Trophoblast cell (in vitro differentiated cells and primary cell): Measurements from ENCODE around the gene ADGRL4.

Source experiments
- DNase-seq, 2 donors: peaks; one replicate each; pipeline ENCODE4 v3.0.0-alpha.2; 2016
- H2AFZ ChIP-seq: 2 replicates; pipeline ENCODE4 v1.6.1; 2013; ENCODE audit warnings: low read length, moderate library complexity, mild to moderate bottlenecking; ENCODE audit not compliant: insufficient read depth, poor library complexity
- H2AK5ac ChIP-seq: 2 replicates; pipeline ENCODE4 v1.6.1; 2013; ENCODE audit warnings: mild to moderate bottlenecking, low read length
- H2BK120ac ChIP-seq: 2 replicates; pipeline ENCODE4 v1.6.1; 2013; ENCODE audit warnings: low read length, mild to moderate bottlenecking, moderate library complexity; ENCODE audit not compliant: insufficient read depth, poor library complexity
- H2BK12ac ChIP-seq: 2 replicates; pipeline ENCODE4 v1.6.1; 2013; ENCODE audit warnings: mild to moderate bottlenecking, low read length, moderate library complexity
- H2BK5ac ChIP-seq: 2 replicates; pipeline ENCODE4 v1.6.1; 2013; ENCODE audit warnings: low read length, low read depth, moderate library complexity, mild to moderate bottlenecking; ENCODE audit not compliant: poor library complexity
- H3K14ac ChIP-seq: 2 replicates; pipeline ENCODE4 v1.6.1; 2013; ENCODE audit warnings: mild to moderate bottlenecking, low read length
- H3K18ac ChIP-seq: 2 replicates; pipeline ENCODE4 v1.6.1; 2013; ENCODE audit warnings: mild to moderate bottlenecking, low read length
- H3K23ac ChIP-seq: 2 replicates; pipeline ENCODE4 v1.6.1; 2013; ENCODE audit warnings: low read length
- H3K27ac ChIP-seq: 2 replicates; pipeline ENCODE4 v1.5.1; 2013; ENCODE audit warnings: low read depth, mild to moderate bottlenecking, inconsistent platforms, low read length, moderate library complexity
- H3K27me3 ChIP-seq: 2 replicates; pipeline ENCODE4 v1.6.1; 2013; ENCODE audit warnings: inconsistent platforms, mild to moderate bottlenecking, low read length, moderate library complexity; ENCODE audit not compliant: insufficient read depth
- H3K36me3 ChIP-seq, 2 experiments: 1 replicate in 1 of 2; 2 replicates in 1 of 2; pipeline ENCODE4 v1.6.1; 2013; ENCODE audit warnings: low read length in 2 of 2, mild to moderate bottlenecking in 2 of 2, moderate library complexity in 1 of 2; ENCODE audit not compliant: insufficient read depth in 2 of 2, control insufficient read depth in 1 of 2
- H3K4ac ChIP-seq: 2 replicates; pipeline ENCODE4 v1.6.1; 2013; ENCODE audit warnings: low read depth, mild to moderate bottlenecking, low read length, moderate library complexity
- H3K4me1 ChIP-seq, 2 experiments: 1 replicate in 1 of 2; 2 replicates in 1 of 2; pipeline ENCODE4 v1.6.1; 2013; ENCODE audit warnings: low read length in 2 of 2, mild to moderate bottlenecking in 2 of 2, moderate library complexity in 1 of 2; ENCODE audit not compliant: insufficient read depth in 2 of 2, control insufficient read depth in 1 of 2
- H3K4me2 ChIP-seq: 2 replicates; pipeline ENCODE4 v1.6.1; 2013; ENCODE audit warnings: inconsistent platforms, mild to moderate bottlenecking, low read length, moderate library complexity
- H3K4me3 ChIP-seq: 2 replicates; pipeline ENCODE4 v1.5.1; 2013; ENCODE audit warnings: mild to moderate bottlenecking, low read depth, low read length, inconsistent platforms
- H3K79me1 ChIP-seq: one replicate; pipeline ENCODE4 v1.6.1; 2013; ENCODE audit warnings: low read length
- H3K79me2 ChIP-seq: 2 replicates; pipeline ENCODE4 v1.6.1; 2013; ENCODE audit warnings: low read length, mild to moderate bottlenecking; ENCODE audit not compliant: control insufficient read depth, insufficient read depth, poor library complexity
- H3K9ac ChIP-seq: 2 replicates; pipeline ENCODE4 v1.6.1; 2013; ENCODE audit warnings: mild to moderate bottlenecking, low read length
- H3K9me3 ChIP-seq: 2 replicates; pipeline ENCODE4 v1.6.1; 2013; ENCODE audit warnings: low read depth, mild to moderate bottlenecking, control low read depth, inconsistent platforms, low read length; ENCODE audit not compliant: insufficient read depth
- H4K12ac ChIP-seq: 2 replicates; pipeline ENCODE4 v1.6.1; 2013; ENCODE audit warnings: low read depth, mild to moderate bottlenecking, low read length, moderate library complexity
- H4K8ac ChIP-seq: 2 replicates; pipeline ENCODE4 v1.6.1; 2013; ENCODE audit warnings: low read depth, mild to moderate bottlenecking, low read length, moderate library complexity
- H4K91ac ChIP-seq: one replicate; pipeline ENCODE4 v1.6.1; 2013; ENCODE audit warnings: low read depth, mild to moderate bottlenecking, low read length, moderate library complexity
- WGBS: extraction: QIAGEN DNeasy Blood & Tissue Kit; methylation state at CpG from one replicate; pipeline ENCODE4 v1.1.7; 2013; ENCODE audit warnings: missing lambda C conversion rate; ENCODE audit not compliant: insufficient read length, insufficient coverage; ENCODE audit errors: extremely low coverage; 5-methylcytosine and 5-hydroxymethylcytosine counted together

ADGRL4 gene

DNA sequence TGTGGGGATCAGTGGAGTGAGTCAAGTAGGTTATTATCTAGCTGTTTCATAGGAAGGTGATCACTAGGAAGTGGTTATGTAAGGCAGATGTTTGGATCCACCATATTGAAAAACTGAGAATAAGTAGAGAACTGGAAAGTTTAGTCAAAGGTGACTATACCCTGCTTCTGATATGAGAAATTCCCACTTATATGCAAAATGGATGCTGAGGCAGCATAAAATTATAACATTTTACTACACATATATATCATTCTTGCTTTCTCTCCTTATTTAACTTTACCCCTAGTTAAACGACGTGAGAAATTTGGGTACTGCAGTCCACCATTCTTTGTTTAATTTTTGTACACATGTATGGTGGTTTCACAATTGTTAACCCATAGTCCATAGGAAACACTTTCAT, 142.4 kb downstream of the ADGRL4 start:
- Histone ChIP-seq H3K14ac (no peak overlapping the region), H2BK120ac (no peak overlapping the region), H3K79me1 (no peaks in the 10 kb centered on the region), H3K4me3 (no peak overlapping the region), H3K4ac (no peak overlapping the region), H3K23ac (no peak overlapping the region), H3K4me1 (no peaks in the 10 kb centered on the region), H3K9ac (no peak overlapping the region), H2AFZ (no peak overlapping the region), H2AK5ac (no peak overlapping the region), H3K9me3 (no peaks in the 10 kb centered on the region), H4K91ac (no peak overlapping the region), H2BK12ac (no peak overlapping the region), H2BK5ac (no peak overlapping the region), H3K27ac (no peak overlapping the region), H3K18ac (no peak overlapping the region), H4K8ac (no peak overlapping the region), H3K4me2 (no peak overlapping the region), H4K12ac (no peak overlapping the region), H3K36me3 (no peaks in the 10 kb centered on the region), H3K79me2 (no peaks in the 10 kb centered on the region), H3K27me3 (no peaks in the 10 kb centered on the region)
- no CpG with 5 or more reads among the region's 2 CpGs for WGBS
- no peak for DNase-seq

GRCh38 chr1:78856096-78856495, 150.4 kb downstream of the ADGRL4 start:
- no peak overlapping the region for H2AK5ac ChIP-seq
- H4K12ac ChIP-seq: no peak overlapping the region
- H4K8ac ChIP-seq: no peak overlapping the region
- no peak overlapping the region for H2BK120ac ChIP-seq
- no peaks in the 10 kb centered on the region for H3K4me1 ChIP-seq
- no peak overlapping the region for H4K91ac ChIP-seq
- H3K18ac ChIP-seq: no peak overlapping the region
- H3K27ac ChIP-seq: no peak overlapping the region
- H3K79me1 ChIP-seq: no peaks in the 10 kb centered on the region
- no peak overlapping the region for H3K4ac ChIP-seq
- H3K27me3 ChIP-seq: no peaks in the 10 kb centered on the region
- H2AFZ ChIP-seq: no peak overlapping the region
- no peak for DNase-seq
- no peak overlapping the region for H3K14ac ChIP-seq
- no peak overlapping the region for H3K23ac ChIP-seq
- no peaks in the 10 kb centered on the region for H3K36me3 ChIP-seq
- no peaks in the 10 kb centered on the region for H3K79me2 ChIP-seq
- H3K4me2 ChIP-seq: no peak overlapping the region
- H2BK5ac ChIP-seq: no peak overlapping the region
- H3K9me3 ChIP-seq: no peaks in the 10 kb centered on the region
- H2BK12ac ChIP-seq: no peak overlapping the region
- no peak overlapping the region for H3K4me3 ChIP-seq
- H3K9ac ChIP-seq: no peak overlapping the region
- WGBS: no CpG with 5 or more reads among the region's 2 CpGs

GRCh38 chr1:78855258-78855657, 151.3 kb downstream of the ADGRL4 start:
- Histone ChIP-seq H3K4me2 (no peak overlapping the region), H3K79me1 (no peaks in the 10 kb centered on the region), H2AFZ (no peak overlapping the region), H3K4me1 (no peaks in the 10 kb centered on the region), H4K12ac (no peak overlapping the region), H3K18ac (no peak overlapping the region), H2BK5ac (no peak overlapping the region), H3K4ac (no peak overlapping the region), H3K27me3 (no peaks in the 10 kb centered on the region), H3K9me3 (no peaks in the 10 kb centered on the region), H4K8ac (no peak overlapping the region), H3K27ac (no peak overlapping the region), H4K91ac (no peak overlapping the region), H2BK12ac (no peak overlapping the region), H3K14ac (no peak overlapping the region), H2BK120ac (no peak overlapping the region), H3K79me2 (no peaks in the 10 kb centered on the region), H3K9ac (no peak overlapping the region), H3K23ac (no peak overlapping the region), H3K36me3 (no peaks in the 10 kb centered on the region), H2AK5ac (no peak overlapping the region), H3K4me3 (no peak overlapping the region)
- no peak for DNase-seq

DNA sequence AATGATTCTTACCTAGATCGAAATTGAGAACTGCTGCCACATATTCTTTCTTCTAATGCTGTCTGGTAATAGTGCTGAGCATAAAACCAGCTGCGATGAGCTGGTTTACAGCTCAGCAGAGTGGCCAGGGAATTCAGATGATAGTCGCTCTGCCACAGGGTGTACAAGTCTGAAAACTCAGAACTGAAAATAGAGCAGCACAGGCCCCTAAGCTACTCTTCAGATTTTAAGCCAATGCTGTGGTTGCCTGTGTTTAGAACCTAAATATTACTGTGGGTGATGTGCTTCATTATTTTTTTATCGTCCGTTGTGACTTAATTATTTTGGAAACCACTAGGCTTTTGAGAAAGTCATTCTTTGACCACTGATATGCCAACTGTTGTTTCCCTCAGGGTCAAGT, 152.0 kb downstream of the ADGRL4 start:
- Histone ChIP-seq H3K36me3 (no peaks in the 10 kb centered on the region), H2AK5ac (no peak overlapping the region), H3K14ac (no peak overlapping the region), H2BK12ac (no peak overlapping the region), H3K18ac (no peak overlapping the region), H3K27me3 (no peaks in the 10 kb centered on the region), H2AFZ (no peak overlapping the region), H2BK5ac (no peak overlapping the region), H3K4me3 (no peak overlapping the region), H3K27ac (no peak overlapping the region), H3K79me1 (no peaks in the 10 kb centered on the region), H4K91ac (no peak overlapping the region), H2BK120ac (no peak overlapping the region), H3K4ac (no peak overlapping the region), H3K9me3 (no peaks in the 10 kb centered on the region), H4K8ac (no peak overlapping the region), H3K79me2 (no peaks in the 10 kb centered on the region), H3K4me2 (no peak overlapping the region), H4K12ac (no peak overlapping the region), H3K9ac (no peak overlapping the region), H3K23ac (no peak overlapping the region), H3K4me1 (no peaks in the 10 kb centered on the region)
- DNase-seq: no peak
- WGBS: no CpG with 5 or more reads among the region's 5 CpGs
